ENCODE results near the gene RNU11. TPM values are rescaled to one million over a fixed set of nuclear protein-coding genes. Genes with fewer than 3 reads are reported as not detected.

RNU11 gene
- total and polyA plus RNA-seq, 2 of the 4 experiments (the other 2 are of a cell fraction), result not detected

DNA sequence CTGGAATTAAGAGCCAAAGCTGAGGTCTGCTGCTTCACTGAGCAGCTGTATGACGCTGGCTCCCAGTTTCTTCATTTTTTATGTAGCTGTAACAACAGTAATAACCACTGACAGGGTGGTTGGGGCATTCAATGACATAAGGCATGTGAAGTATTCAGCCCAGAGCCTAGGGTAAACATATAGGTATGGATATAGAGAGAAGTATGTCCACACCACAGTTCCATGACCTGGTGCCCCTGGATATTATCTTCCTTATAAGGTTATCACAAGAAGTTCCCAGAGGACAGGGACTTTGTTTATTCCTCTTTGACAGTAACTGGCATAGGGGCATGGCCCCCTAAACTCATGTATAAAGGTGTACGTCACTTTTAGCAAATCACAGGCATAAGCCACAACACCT is 41.6 kb upstream of the RNU11 start:
- peaks cover 34% of the 10 kb centered on the region for H3K36me3 ChIP-seq (ENCODE audit: control insufficient read depth, insufficient read depth, low read length)
- no peak overlapping the region for H3K9ac ChIP-seq (ENCODE audit: low read depth, low read length)
- no peak overlapping the region; the same call in 1 of the 2 replicates for H2BK20ac ChIP-seq (ENCODE audit: low read depth, low read length)
- H3K27ac ChIP-seq (ENCODE audit: insufficient read depth, low read length), result no peak overlapping the region
- dilution Hi-C loops (cut with HindIII; ENCODE audit: low sequenced_read_pairs, unreplicated experiment) (no loop called here), intact Hi-C loops (cut with micrococcal nuclease) (no loop called here), in situ Hi-C loops (cut with MboI; ENCODE audit: low sequenced_read_pairs) (loop anchor here (10.0 kb wide), 2 partner anchors 242 to 352 kb away; partner anchors contain the start of genes PHACTR4 and SESN2)
- H2BK5ac ChIP-seq (ENCODE audit: low read depth, low read length, poor library complexity, severe bottlenecking), result no peak overlapping the region
- ChIA-PET CTCF (no interaction called here), POLR2A (ENCODE audit: unreplicated experiment) (interaction anchor here (0.7 kb wide), 1 partner anchor 25 kb away, joined by 3 read pairs; no protein-coding TSS in a partner anchor)
- no peak overlapping the region for H2AK9ac ChIP-seq (replicated peaks; ENCODE audit: low read depth, low read length, poor library complexity)
- H3K27me3 ChIP-seq (ENCODE audit: control insufficient read depth, insufficient read depth, low read length), result no peaks in the 10 kb centered on the region
- no peak overlapping the region for H3K4ac ChIP-seq (ENCODE audit: low read depth, low read length)
- no peak overlapping the region; the same call in 2 of the 3 replicates for H2BK15ac ChIP-seq (ENCODE audit: low read depth, low read length)
- TF ChIP-seq RAD21 (IDR thresholded peaks at IDR 0.05; ENCODE audit: low read length) (no peak), MAFK (IDR thresholded peaks at IDR 0.05; ENCODE audit: low read depth, low read length) (no peak), RFX5 (IDR thresholded peaks at IDR 0.05; ENCODE audit: low read depth, low read length) (no peak), NFE2L2 (IDR thresholded peaks at IDR 0.05; ENCODE audit: low read depth, low read length) (no peak), RCOR1 (IDR thresholded peaks at IDR 0.05; ENCODE audit: insufficient replicate concordance, low read length) (no peak), FOS (IDR thresholded peaks at IDR 0.05; ENCODE audit: low read depth, low read length) (no peak), CHD1 (IDR thresholded peaks at IDR 0.05; ENCODE audit: low read depth, low read length) (no peak), CEBPB (IDR thresholded peaks at IDR 0.05; ENCODE audit: low read depth, low read length) (no peak), MXI1 (IDR thresholded peaks at IDR 0.05; ENCODE audit: borderline replicate concordance, low read depth, low read length) (no peak)
- TF ChIP-seq, protein P1, sequence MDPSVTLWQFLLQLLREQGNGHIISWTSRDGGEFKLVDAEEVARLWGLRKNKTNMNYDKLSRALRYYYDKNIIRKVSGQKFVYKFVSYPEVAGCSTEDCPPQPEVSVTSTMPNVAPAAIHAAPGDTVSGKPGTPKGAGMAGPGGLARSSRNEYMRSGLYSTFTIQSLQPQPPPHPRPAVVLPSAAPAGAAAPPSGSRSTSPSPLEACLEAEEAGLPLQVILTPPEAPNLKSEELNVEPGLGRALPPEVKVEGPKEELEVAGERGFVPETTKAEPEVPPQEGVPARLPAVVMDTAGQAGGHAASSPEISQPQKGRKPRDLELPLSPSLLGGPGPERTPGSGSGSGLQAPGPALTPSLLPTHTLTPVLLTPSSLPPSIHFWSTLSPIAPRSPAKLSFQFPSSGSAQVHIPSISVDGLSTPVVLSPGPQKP (IDR thresholded peaks at IDR 0.05; ENCODE audit: borderline replicate concordance, low read depth, low read length), result no peak
- TF ChIP-seq, protein P2, sequence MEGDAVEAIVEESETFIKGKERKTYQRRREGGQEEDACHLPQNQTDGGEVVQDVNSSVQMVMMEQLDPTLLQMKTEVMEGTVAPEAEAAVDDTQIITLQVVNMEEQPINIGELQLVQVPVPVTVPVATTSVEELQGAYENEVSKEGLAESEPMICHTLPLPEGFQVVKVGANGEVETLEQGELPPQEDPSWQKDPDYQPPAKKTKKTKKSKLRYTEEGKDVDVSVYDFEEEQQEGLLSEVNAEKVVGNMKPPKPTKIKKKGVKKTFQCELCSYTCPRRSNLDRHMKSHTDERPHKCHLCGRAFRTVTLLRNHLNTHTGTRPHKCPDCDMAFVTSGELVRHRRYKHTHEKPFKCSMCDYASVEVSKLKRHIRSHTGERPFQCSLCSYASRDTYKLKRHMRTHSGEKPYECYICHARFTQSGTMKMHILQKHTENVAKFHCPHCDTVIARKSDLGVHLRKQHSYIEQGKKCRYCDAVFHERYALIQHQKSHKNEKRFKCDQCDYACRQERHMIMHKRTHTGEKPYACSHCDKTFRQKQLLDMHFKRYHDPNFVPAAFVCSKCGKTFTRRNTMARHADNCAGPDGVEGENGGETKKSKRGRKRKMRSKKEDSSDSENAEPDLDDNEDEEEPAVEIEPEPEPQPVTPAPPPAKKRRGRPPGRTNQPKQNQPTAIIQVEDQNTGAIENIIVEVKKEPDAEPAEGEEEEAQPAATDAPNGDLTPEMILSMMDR (conservative IDR thresholded peaks at IDR 0.05; ENCODE audit: low read depth, low read length), result no peak
- TF ChIP-seq, protein P3, sequence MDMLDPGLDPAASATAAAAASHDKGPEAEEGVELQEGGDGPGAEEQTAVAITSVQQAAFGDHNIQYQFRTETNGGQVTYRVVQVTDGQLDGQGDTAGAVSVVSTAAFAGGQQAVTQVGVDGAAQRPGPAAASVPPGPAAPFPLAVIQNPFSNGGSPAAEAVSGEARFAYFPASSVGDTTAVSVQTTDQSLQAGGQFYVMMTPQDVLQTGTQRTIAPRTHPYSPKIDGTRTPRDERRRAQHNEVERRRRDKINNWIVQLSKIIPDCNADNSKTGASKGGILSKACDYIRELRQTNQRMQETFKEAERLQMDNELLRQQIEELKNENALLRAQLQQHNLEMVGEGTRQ (IDR thresholded peaks at IDR 0.05; ENCODE audit: low read depth, low read length), result no peak
- H2AK5ac ChIP-seq (ENCODE audit: low read depth, low read length), result no peak overlapping the region
- no peaks in the 10 kb centered on the region for H3K9me3 ChIP-seq (ENCODE audit: control insufficient read depth, insufficient read depth, low read length)
- H3K79me1 ChIP-seq (ENCODE audit: low read depth in 1 of 2, low read length in 2 of 2), result peaks cover 0 to 6% of the 10 kb centered on the region in 2 experiments; a peak in 1 of 4 replicates
- H3K18ac ChIP-seq (ENCODE audit: low read depth, low read length), result no peak overlapping the region
- peaks cover 6% of the 10 kb centered on the region for H4K20me1 ChIP-seq (ENCODE audit: insufficient read depth, low read length)
- H3K4me2 ChIP-seq (ENCODE audit: low read depth, low read length), result no peak overlapping the region
- peaks cover 5% of the 10 kb centered on the region for H3K4me1 ChIP-seq (ENCODE audit: control insufficient read depth, insufficient read depth, low read length)
- H4K5ac ChIP-seq (ENCODE audit: low read depth, low read length), result no peak overlapping the region
- no peak overlapping the region for H2BK120ac ChIP-seq (ENCODE audit: low read depth, low read length)
- no CpG with 5 or more reads among the region's 2 CpGs for WGBS, 2 experiments (ENCODE audit: extremely low coverage in 2 of 2, insufficient read length in 1 of 2)
- no peak for DNase-seq
- H3K23ac ChIP-seq (ENCODE audit: low read depth, low read length), result no peak overlapping the region
- no peak overlapping the region for H4K91ac ChIP-seq (ENCODE audit: insufficient read depth, low read depth, low read length)
- no peak overlapping the region for H2AFZ ChIP-seq (replicated peaks; ENCODE audit: low read length, poor library complexity)
- no peak overlapping the region for H3K4me3 ChIP-seq (ENCODE audit: insufficient read depth, low read depth, low read length)
- peaks cover 6% of the 10 kb centered on the region; the same call in 1 of the 2 replicates for H3K9me1 ChIP-seq (ENCODE audit: insufficient read depth, low read length)
- no peak overlapping the region for H3K14ac ChIP-seq (replicated peaks; ENCODE audit: low read depth, low read length)
- H4K8ac ChIP-seq (ENCODE audit: low read depth in 2 of 2, low read length in 2 of 2), result no peak overlapping the region
- BruUV-seq (replicated peaks), result no TSS peak
- ATAC-seq (ENCODE audit: low read depth), result no peak
- no peak overlapping the region for H3K56ac ChIP-seq (ENCODE audit: extremely low read depth, insufficient read depth, low read length)
